Tibial nerve (tissue), 4 donors: ENCODE measurements around the gene ZNF804B.

ENCODE experiments used
- EP300 ChIP-seq, 2 donors: sonication (generic); formaldehyde crosslinking; IDR thresholded peaks; one replicate each; pipeline ENCODE4 v1.6.1; 2017; ENCODE audit warnings: antibody characterized with exemption in 2 of 2, mild to moderate bottlenecking in 1 of 2
- POLR2A ChIP-seq, 2 donors: fragments of 450-650 bp; IDR thresholded peaks; one replicate each; pipeline ENCODE4 v1.6.1; 2017; ENCODE audit warnings: antibody characterized with exemption in 2 of 2, mild to moderate bottlenecking in 2 of 2, moderate library complexity in 2 of 2
- TF ChIP-seq, protein P1 (sequence below), 5 experiments: fragments of 200-600 bp in 3 of 5; fragments of 450-650 bp in 2 of 5; sonication (generic) in 3 of 5; IDR thresholded peaks; one replicate each; pipeline ENCODE4 v1.5.1; 2016 to 2019; ENCODE audit warnings: antibody characterized with exemption in 5 of 5, mild to moderate bottlenecking in 3 of 5, moderate library complexity in 2 of 5

DNA sequence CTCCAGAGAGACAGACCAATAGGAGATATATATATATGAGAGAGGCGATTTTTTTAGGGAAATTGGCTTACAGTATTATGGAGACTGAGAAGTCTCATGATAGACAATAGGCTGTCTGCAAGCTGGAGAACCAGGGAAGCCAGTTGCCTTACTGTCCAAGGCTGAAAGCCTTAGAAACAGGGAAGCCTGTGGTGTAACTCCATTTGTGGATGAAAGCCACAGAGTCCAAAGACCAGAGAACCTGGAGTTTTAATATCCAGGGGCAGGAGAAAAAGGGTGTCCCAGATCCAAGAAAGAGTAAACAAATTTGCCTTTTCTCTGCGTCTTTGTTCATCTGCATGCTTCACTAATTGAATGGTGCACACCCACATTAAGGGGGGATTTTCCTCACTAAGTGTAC is 107.7 kb downstream of the ZNF804B start:
- TF ChIP-seq POLR2A (IDR thresholded peaks at IDR 0.05), result no peak
- no peak for TF ChIP-seq EP300 (IDR thresholded peaks at IDR 0.05)
- TF ChIP-seq, protein P1, sequence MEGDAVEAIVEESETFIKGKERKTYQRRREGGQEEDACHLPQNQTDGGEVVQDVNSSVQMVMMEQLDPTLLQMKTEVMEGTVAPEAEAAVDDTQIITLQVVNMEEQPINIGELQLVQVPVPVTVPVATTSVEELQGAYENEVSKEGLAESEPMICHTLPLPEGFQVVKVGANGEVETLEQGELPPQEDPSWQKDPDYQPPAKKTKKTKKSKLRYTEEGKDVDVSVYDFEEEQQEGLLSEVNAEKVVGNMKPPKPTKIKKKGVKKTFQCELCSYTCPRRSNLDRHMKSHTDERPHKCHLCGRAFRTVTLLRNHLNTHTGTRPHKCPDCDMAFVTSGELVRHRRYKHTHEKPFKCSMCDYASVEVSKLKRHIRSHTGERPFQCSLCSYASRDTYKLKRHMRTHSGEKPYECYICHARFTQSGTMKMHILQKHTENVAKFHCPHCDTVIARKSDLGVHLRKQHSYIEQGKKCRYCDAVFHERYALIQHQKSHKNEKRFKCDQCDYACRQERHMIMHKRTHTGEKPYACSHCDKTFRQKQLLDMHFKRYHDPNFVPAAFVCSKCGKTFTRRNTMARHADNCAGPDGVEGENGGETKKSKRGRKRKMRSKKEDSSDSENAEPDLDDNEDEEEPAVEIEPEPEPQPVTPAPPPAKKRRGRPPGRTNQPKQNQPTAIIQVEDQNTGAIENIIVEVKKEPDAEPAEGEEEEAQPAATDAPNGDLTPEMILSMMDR (IDR thresholded peaks at IDR 0.05), result no peak
